T-cell (primary cell): Measurements from ENCODE around the gene UNC13C. TPM values are rescaled to one million over a fixed set of nuclear protein-coding genes. Genes with fewer than 3 reads are reported as not detected.

Experiments
- ATAC-seq, 4 experiments: fragments of 200-7000 bp in 3 of 4; fragments of 150-1000 bp in 1 of 4; cut with Tn5 transposase; replicated peaks in 1 of 4; 1 replicate in 3 of 4; 2 replicates in 1 of 4; pipeline ENCODE4 v1.10.0; 2021; ENCODE audit warnings: moderate library complexity in 3 of 4, mild to moderate bottlenecking in 2 of 4, moderate number of reproducible peaks in 1 of 4
- CTCF ChIA-PET, 2 donors: fragments of 300-600 bp; sonication (Branson Sonifier 250); formaldehyde crosslinking; loops; one replicate each; lab custom pipeline; 2022; ENCODE audit warnings: antibody characterized with exemption in 2 of 2; lab: Charles Lee
- POLR2A ChIA-PET, 2 donors: fragments of 300-600 bp; sonication (Branson Sonifier 250); formaldehyde crosslinking; loops; one replicate each; lab custom pipeline; 2022; ENCODE audit warnings: antibody characterized with exemption in 2 of 2; lab: Charles Lee
- DNase-seq, 35 experiments: peaks; one replicate each; pipeline versions ENCODE4 v3.0.0 to v3.0.0-alpha.2; 2013 to 2023
- H3K27ac ChIP-seq: one replicate; pipeline ENCODE4 v1.5.1; 2013; ENCODE audit warnings: low read length
- H3K27me3 ChIP-seq, 2 experiments: replicated peaks in 1 of 2; 1 replicate in 1 of 2; 2 replicates in 1 of 2; pipeline versions ENCODE4 v1.6.1 to v1.7.0; 2013; ENCODE audit warnings: low read length in 1 of 2, mixed read lengths in 1 of 2; ENCODE audit not compliant: control insufficient read depth in 2 of 2, insufficient read depth in 2 of 2; ENCODE audit errors: extremely low read depth in 1 of 2
- H3K36me3 ChIP-seq, 2 donors: 1 replicate in 1 of 2; 2 replicates in 1 of 2; pipeline versions ENCODE4 v1.6.1 to v1.7.0; 2013; ENCODE audit warnings: low read length in 1 of 2; ENCODE audit not compliant: control insufficient read depth in 2 of 2, insufficient read depth in 1 of 2; ENCODE audit errors: extremely low read depth in 1 of 2
- H3K4me1 ChIP-seq, 2 experiments: 1 replicate in 1 of 2; 2 replicates in 1 of 2; pipeline versions ENCODE4 v1.6.1 to v1.7.0; 2013; ENCODE audit warnings: low read length in 2 of 2, mixed read lengths in 1 of 2; ENCODE audit not compliant: insufficient read depth in 2 of 2, control insufficient read depth in 1 of 2; ENCODE audit errors: extremely low read depth in 1 of 2
- H3K4me3 ChIP-seq, 2 donors: 1 replicate in 1 of 2; 2 replicates in 1 of 2; pipeline versions ENCODE4 v1.5.1 to v1.7.0; 2013; ENCODE audit warnings: mild to moderate bottlenecking in 2 of 2, low read length in 1 of 2, moderate library complexity in 1 of 2; ENCODE audit not compliant: control insufficient read depth in 1 of 2; ENCODE audit errors: extremely low read depth in 1 of 2
- H3K9me3 ChIP-seq: 2 replicates; pipeline ENCODE4 v1.7.0; 2013
- H3K27ac Mint-ChIP-seq, 2 donors: one replicate each; pipeline ENCODE4 v1.8.0; 2020 to 2021; ENCODE audit warnings: mild to moderate bottlenecking in 2 of 2, mixed read lengths in 2 of 2
- H3K27me3 Mint-ChIP-seq, 2 donors: one replicate each; pipeline ENCODE4 v1.8.0; 2021 to 2022; ENCODE audit warnings: mixed read lengths in 2 of 2
- H3K36me3 Mint-ChIP-seq: one replicate; pipeline ENCODE4 v1.8.0; 2021; ENCODE audit warnings: mixed read lengths
- H3K4me1 Mint-ChIP-seq, 3 donors: one replicate each; pipeline ENCODE4 v1.8.0; 2020 to 2022; ENCODE audit warnings: mixed read lengths in 3 of 3, mild to moderate bottlenecking in 1 of 3
- H3K4me3 Mint-ChIP-seq, 3 donors: one replicate each; pipeline ENCODE4 v1.8.0; 2020 to 2022; ENCODE audit warnings: mild to moderate bottlenecking in 3 of 3, mixed read lengths in 3 of 3, moderate library complexity in 3 of 3
- H3K9me3 Mint-ChIP-seq, 3 donors: one replicate each; pipeline ENCODE4 v1.8.0; 2020 to 2022; ENCODE audit warnings: mixed read lengths in 3 of 3
- WGBS: methylation state at CpG from one replicate; pipeline ENCODE4 v1.1.5; 2013; ENCODE audit warnings: missing lambda C conversion rate; ENCODE audit not compliant: insufficient coverage; 5-methylcytosine and 5-hydroxymethylcytosine counted together
- total RNA-seq, 35 experiments: library from RNA in 6 of 35; stranded (reverse) in 6 of 35; fragments of 120-200 nt in 1 of 35; gene quantifications; one replicate each; pipeline versions ENCODE4 v1.2.1 to v1.2.4 and lab custom pipeline; 2013 to 2026

UNC13C gene
- total RNA-seq, 5 donors from 2014 or later (not counting 1 experiment from before 2014, with no cell fraction given), result not detected

GRCh38 chr15:54159012-54159411 lies 180.8 kb downstream of the UNC13C start:
- Histone ChIP-seq H3K27me3 (no peaks in the 10 kb centered on the region), H3K36me3 (no peaks in the 10 kb centered on the region), H3K4me3 (no peak overlapping the region), H3K9me3 (no peaks in the 10 kb centered on the region), H3K27ac (no peak overlapping the region), H3K4me1 (no peaks in the 10 kb centered on the region)
- Mint-ChIP-seq H3K9me3 (peaks cover 0 to 3% (median 3%) of the 10 kb centered on the region in 3 donors), H3K36me3 (no peaks in the 10 kb centered on the region), H3K4me1 (no peaks in the 10 kb centered on the region), H3K27me3 (no peaks in the 10 kb centered on the region), H3K4me3 (no peak overlapping the region), H3K27ac (no peak overlapping the region)
- no peak for DNase-seq
- ATAC-seq, result no peak
- 40% methylated on average over 1 of the region's 4 CpGs for WGBS
- POLR2A ChIA-PET, result no interaction called here
- CTCF ChIA-PET, result no interaction called here

- no peaks in the 10 kb centered on the region for H3K27me3 Mint-ChIP-seq
These were observed 209.1 kb downstream of the UNC13C start for GRCh38 chr15:54187325-54187724.

DNA sequence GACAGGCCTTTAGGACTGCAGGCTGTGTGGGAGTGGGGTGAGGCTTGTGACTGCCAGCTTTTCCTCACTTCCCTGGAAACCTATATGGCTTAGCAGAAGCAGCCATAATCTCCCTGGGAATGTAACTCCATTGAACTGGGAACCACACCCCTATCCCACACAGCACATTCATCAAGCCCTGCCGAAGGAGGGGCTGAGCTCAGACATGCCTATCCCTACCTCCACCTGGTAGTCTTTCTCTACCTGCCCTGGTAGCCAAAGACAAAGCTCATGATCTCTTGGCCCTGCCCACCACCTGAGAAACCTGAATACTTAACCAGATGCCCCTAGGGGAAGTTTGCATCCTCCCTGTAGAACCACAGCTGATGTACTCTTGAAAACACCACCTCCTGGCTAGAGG lies 219.8 kb downstream of the UNC13C start:
- ChIA-PET POLR2A (no interaction called here), CTCF (no interaction called here)
- Histone ChIP-seq H3K4me3 (no peak overlapping the region), H3K27ac (no peak overlapping the region), H3K27me3 (no peaks in the 10 kb centered on the region), H3K36me3 (no peaks in the 10 kb centered on the region), H3K9me3 (no peaks in the 10 kb centered on the region), H3K4me1 (no peaks in the 10 kb centered on the region)
- H3K36me3 Mint-ChIP-seq, result no peaks in the 10 kb centered on the region
- peaks cover 1 to 4% of the 10 kb centered on the region in 2 donors for H3K27me3 Mint-ChIP-seq
- no peak for ATAC-seq
- no peak overlapping the region for H3K27ac Mint-ChIP-seq
- no peak overlapping the region for H3K4me3 Mint-ChIP-seq
- no peak for DNase-seq
- H3K4me1 Mint-ChIP-seq, result no peaks in the 10 kb centered on the region
- WGBS, result 83% methylated on average over 1 of the region's 1 CpG
- H3K9me3 Mint-ChIP-seq, result peaks cover 27 to 30% (median 29%) of the 10 kb centered on the region in 3 donors

More at GRCh38 chr15:54187325-54187724, 209.1 kb downstream of the UNC13C start:
- no peak for ATAC-seq
- Mint-ChIP-seq H3K27ac (no peak overlapping the region), H3K4me1 (no peaks in the 10 kb centered on the region), H3K36me3 (no peaks in the 10 kb centered on the region), H3K4me3 (no peak overlapping the region), H3K9me3 (peaks cover 2 to 6% (median 4%) of the 10 kb centered on the region in 3 donors)
- DNase-seq, result no peak
- WGBS, result no CpG with 5 or more reads among the region's 1 CpG
- Histone ChIP-seq H3K27ac (no peak overlapping the region), H3K4me1 (no peaks in the 10 kb centered on the region), H3K27me3 (no peaks in the 10 kb centered on the region), H3K4me3 (no peak overlapping the region), H3K9me3 (no peaks in the 10 kb centered on the region), H3K36me3 (no peaks in the 10 kb centered on the region)
- ChIA-PET POLR2A (no interaction called here), CTCF (no interaction called here)

DNA sequence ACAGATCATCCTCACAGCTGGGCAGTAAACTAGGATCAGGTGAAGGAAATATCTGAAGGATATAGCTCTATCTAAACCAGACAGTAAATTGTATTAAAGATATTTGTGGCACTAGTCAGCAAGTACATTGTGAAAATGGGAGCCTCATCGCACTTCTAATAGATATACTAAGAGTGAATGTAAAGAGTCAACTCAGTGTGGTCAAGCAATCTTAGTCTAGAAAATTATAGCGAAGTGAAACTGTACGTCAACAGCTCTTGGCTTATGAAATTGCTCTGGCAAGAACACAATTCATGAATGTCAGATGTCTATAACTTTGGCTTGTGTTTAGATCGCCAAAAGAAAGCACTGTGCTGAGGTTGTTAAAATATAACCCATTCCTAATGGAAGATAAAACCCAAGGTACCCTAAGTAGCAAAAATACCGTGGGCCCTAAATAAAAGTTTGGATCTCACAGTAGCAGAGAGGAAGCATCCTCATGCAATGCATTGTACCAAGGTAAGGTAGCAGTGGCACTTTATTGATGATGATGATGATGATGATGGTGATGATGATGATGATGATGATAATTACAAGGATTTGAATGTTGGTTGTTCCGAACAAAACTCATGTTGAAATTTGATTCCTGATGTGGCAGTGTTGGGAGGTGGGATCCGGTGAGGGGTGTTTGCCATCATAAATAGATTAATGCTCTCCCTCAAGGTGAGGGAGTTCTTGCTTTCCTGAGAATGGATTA lies 228.5 kb downstream of the UNC13C start:
- DNase-seq, result no peak
- Histone ChIP-seq H3K4me1 (no peaks in the 10 kb centered on the region), H3K9me3 (no peaks in the 10 kb centered on the region), H3K27ac (no peak overlapping the region), H3K27me3 (no peaks in the 10 kb centered on the region), H3K36me3 (no peaks in the 10 kb centered on the region), H3K4me3 (no peak overlapping the region)
- H3K9me3 Mint-ChIP-seq, result peaks cover 0 to 14% (median 6%) of the 10 kb centered on the region in 3 donors
- ChIA-PET CTCF (no interaction called here), POLR2A (no interaction called here)
- H3K4me3 Mint-ChIP-seq, result no peak overlapping the region
- H3K4me1 Mint-ChIP-seq, result no peaks in the 10 kb centered on the region
- H3K27me3 Mint-ChIP-seq, result no peaks in the 10 kb centered on the region
- ATAC-seq, result no peak
- H3K27ac Mint-ChIP-seq, result no peak overlapping the region
- 100% methylated on average over 1 of the region's 7 CpGs for whole genome bisulfite sequencing
- H3K36me3 Mint-ChIP-seq, result no peaks in the 10 kb centered on the region

GRCh38 chr15:54208786-54209185 lies 230.5 kb downstream of the UNC13C start:
- no peaks in the 10 kb centered on the region for H3K27me3 ChIP-seq
- Mint-ChIP-seq H3K27ac (no peak overlapping the region), H3K36me3 (no peaks in the 10 kb centered on the region), H3K4me3 (no peak overlapping the region), H3K27me3 (no peaks in the 10 kb centered on the region), H3K9me3 (peaks cover 0 to 6% (median 0%) of the 10 kb centered on the region in 3 donors), H3K4me1 (no peaks in the 10 kb centered on the region)
- no peaks in the 10 kb centered on the region for H3K36me3 ChIP-seq
- CTCF ChIA-PET, result interaction anchor here in 1 of 2 donors (0.6 kb wide), 1 partner anchor 754 kb away, joined by 3 read pairs; no protein-coding TSS in a partner anchor
- whole genome bisulfite sequencing, result 91% methylated on average over 2 of the region's 2 CpGs
- H3K9me3 ChIP-seq, result no peaks in the 10 kb centered on the region
- POLR2A ChIA-PET, result no interaction called here
- no peaks in the 10 kb centered on the region for H3K4me1 ChIP-seq
- H3K27ac ChIP-seq, result no peak overlapping the region
- ATAC-seq (no peak), DNase-seq (no peak)
- no peak overlapping the region for H3K4me3 ChIP-seq

DNA sequence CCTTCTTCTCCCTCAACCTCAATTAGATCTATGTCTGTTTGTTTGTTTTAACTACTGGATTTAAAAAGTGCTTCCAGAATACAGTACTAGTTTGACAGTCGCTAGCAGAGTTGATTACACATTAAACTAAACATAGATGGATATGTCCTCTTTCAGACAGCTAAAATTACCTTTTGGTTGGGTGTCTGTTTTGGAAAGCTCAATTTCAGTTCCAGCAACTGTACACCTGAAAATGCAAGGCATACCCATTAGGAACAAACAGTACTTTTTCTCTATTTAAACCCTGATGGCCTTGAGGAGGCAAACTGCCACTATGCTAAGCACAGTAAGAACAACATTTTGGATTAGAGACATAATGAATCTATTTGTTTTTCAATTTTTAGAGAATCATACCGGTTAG lies 234.4 kb downstream of the UNC13C start:
- ChIA-PET POLR2A (no interaction called here), CTCF (no interaction called here)
- ATAC-seq, result no peak
- Mint-ChIP-seq H3K9me3 (peaks cover 0 to 5% (median 0%) of the 10 kb centered on the region in 3 donors), H3K4me3 (no peak overlapping the region), H3K4me1 (no peaks in the 10 kb centered on the region), H3K27me3 (no peaks in the 10 kb centered on the region), H3K36me3 (no peaks in the 10 kb centered on the region), H3K27ac (no peak overlapping the region)
- WGBS, result no CpG with 5 or more reads among the region's 2 CpGs
- no peaks in the 10 kb centered on the region for H3K27me3 ChIP-seq
- DNase-seq, result no peak
- H3K36me3 ChIP-seq, result no peaks in the 10 kb centered on the region
- H3K4me1 ChIP-seq, result no peaks in the 10 kb centered on the region
- H3K9me3 ChIP-seq, result no peaks in the 10 kb centered on the region
- H3K27ac ChIP-seq, result no peak overlapping the region
- H3K4me3 ChIP-seq, result no peak overlapping the region
